Suprapubic skin (tissue), 4 donors: ENCODE measurements around the gene OR5H15. TPM values are rescaled to one million over a fixed set of nuclear protein-coding genes. Genes with fewer than 3 reads are reported as not detected.
"Not testable (repeated sequence)": the region's sequence is repeated elsewhere in the genome, so short reads cannot be mapped to it uniquely, and the experiment has no call there.

ENCODE experiments used
- DNase-seq, 2 donors: peaks; one replicate each; pipeline ENCODE4 v3.0.0-alpha.2; 2019; ENCODE audit warnings: low spot score in 2 of 2
- H3K27ac ChIP-seq: fragments of 200-600 bp; sonication (generic); one replicate; pipeline ENCODE4 v1.5.1; 2019
- H3K27me3 ChIP-seq: fragments of 200-600 bp; sonication (generic); one replicate; pipeline ENCODE4 v1.5.1; 2019
- H3K36me3 ChIP-seq: fragments of 200-600 bp; sonication (generic); one replicate; pipeline ENCODE4 v1.5.1; 2019
- H3K4me1 ChIP-seq: fragments of 200-600 bp; sonication (generic); one replicate; pipeline ENCODE4 v1.5.1; 2019
- H3K4me3 ChIP-seq: fragments of 200-600 bp; sonication (generic); one replicate; pipeline ENCODE4 v1.5.1; 2019; ENCODE audit warnings: mild to moderate bottlenecking
- H3K9me3 ChIP-seq: fragments of 200-600 bp; sonication (generic); one replicate; pipeline ENCODE4 v1.5.1; 2019
- EP300 ChIP-seq: sonication (generic); formaldehyde crosslinking; IDR thresholded peaks from one replicate; pipeline ENCODE4 v1.6.1; 2017; ENCODE audit warnings: antibody characterized with exemption
- POLR2A ChIP-seq, 2 donors: fragments of 450-650 bp; IDR thresholded peaks; one replicate each; pipeline ENCODE4 v1.6.1; 2017; ENCODE audit warnings: antibody characterized with exemption in 2 of 2, mild to moderate bottlenecking in 2 of 2, moderate library complexity in 2 of 2
- POLR2AphosphoS5 ChIP-seq, 3 donors: sonication (generic); formaldehyde crosslinking; IDR thresholded peaks; one replicate each; pipeline ENCODE4 v1.6.1; 2017; ENCODE audit warnings: antibody characterized with exemption in 3 of 3
- WGBS: methylation state at CpG from one replicate; pipeline ENCODE4 v1.1.5; 2018; 5-methylcytosine and 5-hydroxymethylcytosine counted together
- total RNA-seq, 4 donors: library from RNA; depleted of rRNA; stranded (reverse); fragments of >200 nt; gene quantifications; one replicate each; pipeline ENCODE4 v1.1.0, GENCODE V29; 2016
- TF ChIP-seq, protein P1 (sequence below), 2 donors: fragments of 200-600 bp in 1 of 2; fragments of 450-650 bp in 1 of 2; sonication (generic) in 1 of 2; IDR thresholded peaks; one replicate each; pipeline ENCODE4 v1.5.1; 2016 to 2019; ENCODE audit warnings: antibody characterized with exemption in 2 of 2, mild to moderate bottlenecking in 1 of 2, moderate library complexity in 1 of 2

The OR5H15 gene
- total RNA-seq, 4 donors from 2014 or later: not detected

DNA sequence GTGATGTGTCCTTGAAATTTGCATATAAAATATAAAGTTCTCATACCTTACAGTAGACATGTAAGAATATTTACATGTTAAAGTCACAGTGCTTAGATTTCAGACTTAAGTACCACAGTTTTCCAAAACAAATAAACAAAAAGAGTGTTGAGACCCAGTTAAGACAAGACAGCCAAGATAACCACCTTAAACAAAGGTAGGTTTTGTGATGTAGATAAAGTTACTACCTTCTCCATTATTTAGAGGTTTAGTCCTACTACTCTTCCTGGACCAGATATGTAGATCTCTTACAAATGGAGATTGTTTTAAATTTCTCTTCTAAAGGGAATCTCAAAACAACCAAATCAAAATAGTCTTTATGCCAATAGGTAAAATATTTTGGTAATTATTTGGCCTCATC, 15.7 kb downstream of the OR5H15 start:
- DNase-seq: no peak
- Histone ChIP-seq H3K36me3 (no peaks in the 10 kb centered on the region), H3K9me3 (no peaks in the 10 kb centered on the region), H3K27me3 (no peaks in the 10 kb centered on the region), H3K4me1 (no peaks in the 10 kb centered on the region), H3K4me3 (no peak overlapping the region), H3K27ac (no peak overlapping the region)
- TF ChIP-seq, protein P1, sequence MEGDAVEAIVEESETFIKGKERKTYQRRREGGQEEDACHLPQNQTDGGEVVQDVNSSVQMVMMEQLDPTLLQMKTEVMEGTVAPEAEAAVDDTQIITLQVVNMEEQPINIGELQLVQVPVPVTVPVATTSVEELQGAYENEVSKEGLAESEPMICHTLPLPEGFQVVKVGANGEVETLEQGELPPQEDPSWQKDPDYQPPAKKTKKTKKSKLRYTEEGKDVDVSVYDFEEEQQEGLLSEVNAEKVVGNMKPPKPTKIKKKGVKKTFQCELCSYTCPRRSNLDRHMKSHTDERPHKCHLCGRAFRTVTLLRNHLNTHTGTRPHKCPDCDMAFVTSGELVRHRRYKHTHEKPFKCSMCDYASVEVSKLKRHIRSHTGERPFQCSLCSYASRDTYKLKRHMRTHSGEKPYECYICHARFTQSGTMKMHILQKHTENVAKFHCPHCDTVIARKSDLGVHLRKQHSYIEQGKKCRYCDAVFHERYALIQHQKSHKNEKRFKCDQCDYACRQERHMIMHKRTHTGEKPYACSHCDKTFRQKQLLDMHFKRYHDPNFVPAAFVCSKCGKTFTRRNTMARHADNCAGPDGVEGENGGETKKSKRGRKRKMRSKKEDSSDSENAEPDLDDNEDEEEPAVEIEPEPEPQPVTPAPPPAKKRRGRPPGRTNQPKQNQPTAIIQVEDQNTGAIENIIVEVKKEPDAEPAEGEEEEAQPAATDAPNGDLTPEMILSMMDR (IDR thresholded peaks at IDR 0.05): no peak
- TF ChIP-seq POLR2A (IDR thresholded peaks at IDR 0.05) (no peak), POLR2AphosphoS5 (IDR thresholded peaks at IDR 0.05) (no peak), EP300 (no peak)

DNA sequence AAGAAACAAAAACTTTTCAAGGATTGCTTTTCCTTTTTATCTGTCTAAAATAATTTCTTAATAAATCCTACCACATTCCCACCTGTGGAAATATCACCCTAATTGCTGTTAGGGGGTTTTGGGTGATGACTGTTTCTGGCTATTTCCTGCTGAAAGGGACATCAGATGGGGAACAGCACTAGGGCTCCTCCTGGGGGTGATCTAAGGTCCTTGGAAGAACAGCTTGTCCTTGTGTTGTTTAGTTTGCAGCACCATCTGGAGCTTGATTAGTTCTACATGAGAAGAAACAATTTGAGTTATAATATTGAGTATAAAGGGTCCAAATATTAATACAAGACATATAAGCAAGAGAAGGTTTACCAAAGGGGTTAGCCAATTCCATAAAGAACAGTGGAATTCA, 18.7 kb downstream of the OR5H15 start:
- TF ChIP-seq POLR2AphosphoS5 (IDR thresholded peaks at IDR 0.05) (no peak), EP300 (no peak), POLR2A (IDR thresholded peaks at IDR 0.05) (no peak)
- TF ChIP-seq, protein P1 (IDR thresholded peaks at IDR 0.05): no peak
- H3K27ac ChIP-seq: no peak overlapping the region

DNA sequence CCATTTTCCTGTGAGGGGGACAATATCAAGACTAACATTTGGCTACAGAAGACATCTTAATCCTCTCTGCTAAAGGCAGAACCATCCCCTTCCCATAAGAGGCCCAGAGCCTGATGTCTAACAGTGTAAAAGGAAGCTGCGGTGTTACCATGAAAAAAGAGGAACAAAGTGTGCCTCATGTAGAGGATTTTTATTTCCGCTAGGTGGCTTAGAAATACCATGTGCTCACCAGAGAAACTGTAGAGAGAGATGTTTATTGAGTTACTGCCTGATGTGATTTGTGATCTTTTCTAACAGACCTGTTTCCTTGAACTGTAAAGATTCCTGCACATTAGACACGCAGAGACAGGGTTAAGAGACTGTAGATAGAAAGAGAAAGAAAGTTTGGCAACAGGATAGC, 22.0 kb downstream of the OR5H15 start:
- H3K36me3 ChIP-seq: no peaks in the 10 kb centered on the region
- H3K27ac ChIP-seq: no peak overlapping the region
- no peak for DNase-seq
- 34% methylated on average over 3 of the region's 3 CpGs for WGBS
- no peak for TF ChIP-seq EP300
- TF ChIP-seq POLR2AphosphoS5 (IDR thresholded peaks at IDR 0.05): no peak
- no peak for TF ChIP-seq POLR2A (IDR thresholded peaks at IDR 0.05)
- TF ChIP-seq, protein P1 (IDR thresholded peaks at IDR 0.05): no peak
- no peaks in the 10 kb centered on the region for H3K27me3 ChIP-seq
- no peak overlapping the region for H3K4me3 ChIP-seq
- H3K9me3 ChIP-seq: no peaks in the 10 kb centered on the region
- no peaks in the 10 kb centered on the region for H3K4me1 ChIP-seq

More for the DNA sequence above, 18.7 kb downstream of the OR5H15 start:
- H3K4me3 ChIP-seq: no peak overlapping the region
- DNase-seq: no peak
- H3K9me3 ChIP-seq: no peaks in the 10 kb centered on the region
- H3K27me3 ChIP-seq: no peaks in the 10 kb centered on the region
- no peaks in the 10 kb centered on the region for H3K36me3 ChIP-seq
- H3K4me1 ChIP-seq: no peaks in the 10 kb centered on the region

DNA sequence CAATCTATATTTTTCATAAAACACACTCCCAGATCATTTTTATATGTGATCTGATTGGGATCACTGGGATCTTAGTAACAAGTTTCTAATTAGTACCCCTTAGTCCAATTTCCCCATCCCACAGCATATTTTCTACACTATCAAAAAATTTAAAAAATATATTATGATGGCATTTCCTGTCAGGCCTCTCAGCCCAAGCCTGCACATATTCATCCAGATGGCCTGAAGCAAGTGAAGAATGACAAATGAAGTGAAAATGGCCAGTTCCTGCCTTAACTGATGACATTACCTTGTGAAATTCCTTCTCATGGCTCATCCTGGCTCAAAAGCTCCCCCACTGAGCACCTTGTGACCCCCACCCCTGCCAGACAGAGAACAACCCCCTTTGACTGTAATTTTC, 24.4 kb downstream of the OR5H15 start:
- not testable (repeated sequence) for H3K27ac ChIP-seq, H3K4me3 ChIP-seq, H3K36me3 ChIP-seq, H3K4me1 ChIP-seq, H3K27me3 ChIP-seq, DNase-seq, H3K9me3 ChIP-seq

DNA sequence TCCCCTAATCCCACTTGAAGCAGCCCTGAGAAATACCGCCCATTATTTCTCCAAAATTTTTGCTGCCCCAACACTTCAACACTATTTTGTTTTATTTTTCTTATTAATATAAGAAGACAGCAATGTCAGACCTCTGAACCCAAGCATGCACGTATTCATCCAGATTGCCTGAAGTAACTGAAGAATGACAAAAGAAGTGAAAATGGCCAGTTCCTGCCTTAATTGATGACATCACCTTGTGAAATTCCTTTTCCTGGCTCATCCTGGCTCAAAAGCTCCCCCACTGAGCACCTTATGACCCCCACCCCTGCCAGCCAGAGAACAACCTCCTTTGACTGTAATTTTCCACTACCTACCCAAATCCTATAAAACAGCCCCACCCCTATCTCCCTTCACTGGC, 29.8 kb downstream of the OR5H15 start:
- H3K27ac ChIP-seq, DNase-seq, H3K27me3 ChIP-seq, H3K9me3 ChIP-seq, H3K36me3 ChIP-seq, H3K4me3 ChIP-seq, H3K4me1 ChIP-seq: not testable (repeated sequence)
- WGBS: 57% methylated on average over 2 of the region's 2 CpGs

DNA sequence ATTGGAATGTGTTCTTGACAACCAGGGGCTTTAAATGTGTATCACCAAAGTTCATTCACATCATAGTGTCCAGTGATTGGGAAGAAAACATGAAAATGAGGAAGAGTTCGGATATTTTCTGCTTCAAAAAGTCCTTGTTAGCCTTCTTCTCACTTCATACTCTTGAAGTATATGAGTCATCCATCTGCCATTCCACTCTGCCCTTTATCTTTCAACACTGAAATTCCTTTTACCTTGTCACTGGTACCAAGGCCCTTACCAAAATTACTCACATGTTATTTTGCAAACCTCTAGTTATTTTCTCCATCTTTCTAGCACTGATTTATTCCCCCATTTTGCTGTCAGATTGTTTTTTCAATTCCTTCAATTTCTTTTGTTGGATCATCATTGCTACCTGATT, 32.5 kb downstream of the OR5H15 start:
- H3K27ac ChIP-seq: no peak overlapping the region
- WGBS: 73% methylated on average over 1 of the region's 1 CpG
- no peaks in the 10 kb centered on the region for H3K27me3 ChIP-seq
- H3K4me1 ChIP-seq: no peaks in the 10 kb centered on the region
- TF ChIP-seq, protein P1 (IDR thresholded peaks at IDR 0.05): no peak
- TF ChIP-seq EP300 (no peak), POLR2AphosphoS5 (IDR thresholded peaks at IDR 0.05) (no peak), POLR2A (IDR thresholded peaks at IDR 0.05) (no peak)
- H3K9me3 ChIP-seq: no peaks in the 10 kb centered on the region
- no peak overlapping the region for H3K4me3 ChIP-seq
- DNase-seq: no peak
- no peaks in the 10 kb centered on the region for H3K36me3 ChIP-seq
